ENCODE data around the gene TLR6. TPM values are rescaled to one million over a fixed set of nuclear protein-coding genes. Genes with fewer than 3 reads are reported as not detected.

Gene TLR6
- total and polyA plus RNA-seq, 10 of the 15 experiments (the other 5 are each of a cell fraction or from before 2014, with no cell fraction given) = 1.1 to 49.4 (median 12.5) TPM

DNA sequence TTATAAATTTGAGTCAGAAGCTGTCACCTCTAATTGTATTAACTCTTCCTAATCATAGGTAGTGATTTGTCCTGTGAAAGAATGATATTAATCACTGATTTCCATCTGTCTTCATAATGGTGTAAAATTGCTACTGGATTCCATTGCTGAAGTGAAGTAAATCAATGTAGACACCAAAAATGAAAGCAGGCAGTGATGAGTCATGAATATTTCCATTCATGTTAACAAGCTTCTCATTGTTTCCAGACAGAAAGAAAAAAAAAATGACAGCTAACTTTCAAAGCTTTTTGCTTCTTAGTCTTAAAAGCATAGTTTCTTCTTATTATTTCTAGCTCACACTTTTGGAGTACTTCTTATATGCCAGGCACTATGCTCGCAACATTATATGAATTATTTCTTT, 32.5 kb upstream of the TLR6 start:
- ChIA-PET CTCF (interaction anchor here (0.7 to 7.9 kb wide), 18 partner anchors 10 to 710 kb away, joined by 3 to 100 read pairs (median 4); partner anchors contain the start of genes FAM114A1 and TLR10), RAD21 (ENCODE audit: unreplicated experiment) (interaction anchor here (0.6 to 4.1 kb wide), 23 partner anchors 8 to 709 kb away, joined by 3 to 43 read pairs (median 5); partner anchors contain the start of genes FAM114A1, TLR10 and TLR6), SMC1A (ENCODE audit: uncharacterized antibody, unreplicated experiment) (interaction anchor here (0.6 to 5.1 kb wide), 29 partner anchors 13 to 820 kb away, joined by 3 to 58 read pairs (median 4); partner anchors contain the start of genes FAM114A1, TLR1, TLR10 and TLR6), POLR2A (interaction anchor here (0.6 to 3.2 kb wide), 20 partner anchors 9 to 911 kb away, joined by 3 to 21 read pairs (median 4); partner anchors contain the start of genes FAM114A1 and TLR1)
- intact Hi-C loops (cut with micrococcal nuclease; ENCODE audit: unreplicated experiment) (loop anchor here (2.0 kb wide), 1 partner anchor 28 kb away; no protein-coding TSS in a partner anchor), in situ Hi-C loops (cut with MboI) (no loop called here)
- Histone ChIP-seq H3K9ac (ENCODE audit: control insufficient read depth, insufficient read depth, low read length) (no peak overlapping the region), H3K36me3 (ENCODE audit: control insufficient read depth in 2 of 2, insufficient read depth in 2 of 2, low read length in 1 of 2) (no peaks in the 10 kb centered on the region), H3K9me3 (replicated peaks; ENCODE audit: control insufficient read depth, insufficient read depth, low read length) (no peaks in the 10 kb centered on the region), H2AFZ (ENCODE audit: control insufficient read depth, low read depth, low read length) (peak overlapping the region; percentile 37; the same call in 1 of the 2 replicates), H3K4me3 (no peak overlapping the region), H3K79me2 (ENCODE audit: control insufficient read depth, insufficient read depth, low read length) (no peaks in the 10 kb centered on the region), H3K27me3 (replicated peaks in 1 of 2; ENCODE audit: control insufficient read depth in 2 of 2, insufficient read depth in 2 of 2, low read length in 1 of 2) (no peaks in the 10 kb centered on the region), H4K20me1 (ENCODE audit: control insufficient read depth, insufficient read depth) (no peaks in the 10 kb centered on the region), H3K4me1 (ENCODE audit: control insufficient read depth, insufficient read depth, low read length) (peaks cover 4% of the 10 kb centered on the region), H3K27ac (ENCODE audit: control insufficient read depth, insufficient read depth) (peak overlapping the region; percentile 64; the same call in 1 of the 2 replicates), H3K4me2 (ENCODE audit: control insufficient read depth, insufficient read depth) (no peak overlapping the region)
- ATAC-seq (peak; percentile 85), FAIRE-seq (peak; percentile 74), DNase-seq (ENCODE audit: low read depth, low spot score) (peak; percentile 58)
- WGBS (ENCODE audit: insufficient coverage, insufficient replicate concordance, low lambda C conversion rate, missing lambda C conversion rate) = 95% methylated on average over 1 of the region's 1 CpG
- BruUV-seq (replicated peaks) = no TSS peak
- peak; percentile 98 for TF ChIP-seq MTA2 (IDR thresholded peaks at IDR 0.05; ENCODE audit: low read depth)
- no peak for TF ChIP-seq SMC3 (IDR thresholded peaks at IDR 0.05; ENCODE audit: borderline replicate concordance, low read length)
- TF ChIP-seq, protein P1, sequence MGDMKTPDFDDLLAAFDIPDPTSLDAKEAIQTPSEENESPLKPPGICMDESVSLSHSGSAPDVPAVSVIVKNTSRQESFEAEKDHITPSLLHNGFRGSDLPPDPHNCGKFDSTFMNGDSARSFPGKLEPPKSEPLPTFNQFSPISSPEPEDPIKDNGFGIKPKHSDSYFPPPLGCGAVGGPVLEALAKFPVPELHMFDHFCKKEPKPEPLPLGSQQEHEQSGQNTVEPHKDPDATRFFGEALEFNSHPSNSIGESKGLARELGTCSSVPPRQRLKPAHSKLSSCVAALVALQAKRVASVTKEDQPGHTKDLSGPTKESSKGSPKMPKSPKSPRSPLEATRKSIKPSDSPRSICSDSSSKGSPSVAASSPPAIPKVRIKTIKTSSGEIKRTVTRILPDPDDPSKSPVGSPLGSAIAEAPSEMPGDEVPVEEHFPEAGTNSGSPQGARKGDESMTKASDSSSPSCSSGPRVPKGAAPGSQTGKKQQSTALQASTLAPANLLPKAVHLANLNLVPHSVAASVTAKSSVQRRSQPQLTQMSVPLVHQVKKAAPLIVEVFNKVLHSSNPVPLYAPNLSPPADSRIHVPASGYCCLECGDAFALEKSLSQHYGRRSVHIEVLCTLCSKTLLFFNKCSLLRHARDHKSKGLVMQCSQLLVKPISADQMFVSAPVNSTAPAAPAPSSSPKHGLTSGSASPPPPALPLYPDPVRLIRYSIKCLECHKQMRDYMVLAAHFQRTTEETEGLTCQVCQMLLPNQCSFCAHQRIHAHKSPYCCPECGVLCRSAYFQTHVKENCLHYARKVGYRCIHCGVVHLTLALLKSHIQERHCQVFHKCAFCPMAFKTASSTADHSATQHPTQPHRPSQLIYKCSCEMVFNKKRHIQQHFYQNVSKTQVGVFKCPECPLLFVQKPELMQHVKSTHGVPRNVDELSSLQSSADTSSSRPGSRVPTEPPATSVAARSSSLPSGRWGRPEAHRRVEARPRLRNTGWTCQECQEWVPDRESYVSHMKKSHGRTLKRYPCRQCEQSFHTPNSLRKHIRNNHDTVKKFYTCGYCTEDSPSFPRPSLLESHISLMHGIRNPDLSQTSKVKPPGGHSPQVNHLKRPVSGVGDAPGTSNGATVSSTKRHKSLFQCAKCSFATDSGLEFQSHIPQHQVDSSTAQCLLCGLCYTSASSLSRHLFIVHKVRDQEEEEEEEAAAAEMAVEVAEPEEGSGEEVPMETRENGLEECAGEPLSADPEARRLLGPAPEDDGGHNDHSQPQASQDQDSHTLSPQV (IDR thresholded peaks at IDR 0.05) = 0 out of 2 replicates have a peak, but pooled peaks have one; percentile 8
- no peak for TF ChIP-seq NFXL1 (IDR thresholded peaks at IDR 0.05; ENCODE audit: borderline replicate concordance)
- 0 out of 4 replicates have a peak, but pooled peaks of 1 of the 2 experiments have one; percentile 29 for TF ChIP-seq ETV6 (conservative IDR thresholded peaks at IDR 0.05 in 1 of 2, IDR thresholded peaks at IDR 0.05 in 1 of 2; ENCODE audit: borderline replicate concordance in 1 of 2, low read depth in 1 of 2)
- no peak for TF ChIP-seq CEBPB (IDR thresholded peaks at IDR 0.05; ENCODE audit: borderline replicate concordance in 1 of 2, low read depth in 2 of 2, low read length in 2 of 2)
- no peak for TF ChIP-seq ZNF622 (IDR thresholded peaks at IDR 0.05)
- TF ChIP-seq EED (IDR thresholded peaks at IDR 0.05; ENCODE audit: low read depth) = no peak
- no peak for TF ChIP-seq MYC (IDR thresholded peaks at IDR 0.05; ENCODE audit: insufficient read depth, insufficient read length, insufficient replicate concordance, low read length, severe bottlenecking)
- peak; percentile 80 for TF ChIP-seq ZNF24 (IDR thresholded peaks at IDR 0.05)
- no peak for TF ChIP-seq STAT3 (IDR thresholded peaks at IDR 0.05; ENCODE audit: low read depth, low read length)
- peak; percentile 52; the same call in 1 of the 2 replicates for TF ChIP-seq BCL11A (IDR thresholded peaks at IDR 0.05; ENCODE audit: low read depth, low read length)
- TF ChIP-seq CREM (IDR thresholded peaks at IDR 0.05; ENCODE audit: low read depth) = peak; percentile 62
- TF ChIP-seq GABPA (IDR thresholded peaks at IDR 0.05; ENCODE audit: low read depth) = 0 out of 2 replicates have a peak, but pooled peaks have one; percentile 18
- no peak for TF ChIP-seq KAT2A (conservative IDR thresholded peaks at IDR 0.05; ENCODE audit: control insufficient read depth, low read depth, low read length)
- TF ChIP-seq, protein P2, sequence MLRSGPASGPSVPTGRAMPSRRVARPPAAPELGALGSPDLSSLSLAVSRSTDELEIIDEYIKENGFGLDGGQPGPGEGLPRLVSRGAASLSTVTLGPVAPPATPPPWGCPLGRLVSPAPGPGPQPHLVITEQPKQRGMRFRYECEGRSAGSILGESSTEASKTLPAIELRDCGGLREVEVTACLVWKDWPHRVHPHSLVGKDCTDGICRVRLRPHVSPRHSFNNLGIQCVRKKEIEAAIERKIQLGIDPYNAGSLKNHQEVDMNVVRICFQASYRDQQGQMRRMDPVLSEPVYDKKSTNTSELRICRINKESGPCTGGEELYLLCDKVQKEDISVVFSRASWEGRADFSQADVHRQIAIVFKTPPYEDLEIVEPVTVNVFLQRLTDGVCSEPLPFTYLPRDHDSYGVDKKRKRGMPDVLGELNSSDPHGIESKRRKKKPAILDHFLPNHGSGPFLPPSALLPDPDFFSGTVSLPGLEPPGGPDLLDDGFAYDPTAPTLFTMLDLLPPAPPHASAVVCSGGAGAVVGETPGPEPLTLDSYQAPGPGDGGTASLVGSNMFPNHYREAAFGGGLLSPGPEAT (IDR thresholded peaks at IDR 0.05; ENCODE audit: low read depth) = peak; percentile 83
- TF ChIP-seq RCOR1 (conservative IDR thresholded peaks at IDR 0.05; ENCODE audit: low read depth, low read length) = no peak
- TF ChIP-seq IKZF1 (conservative IDR thresholded peaks at IDR 0.05) = peak; percentile 55; the same call in 1 of the 2 replicates
